ENCODE measurements around the gene ATP6AP2. TPM values are rescaled to one million over a fixed set of nuclear protein-coding genes. Genes with fewer than 3 reads are reported as not detected.

Gene ATP6AP2
- total and polyA plus RNA-seq, 9 of the 15 experiments (the other 6 are each of a cell fraction or from before 2014, with no cell fraction given) = 23.3 to 131 (median 41.9) TPM

DNA sequence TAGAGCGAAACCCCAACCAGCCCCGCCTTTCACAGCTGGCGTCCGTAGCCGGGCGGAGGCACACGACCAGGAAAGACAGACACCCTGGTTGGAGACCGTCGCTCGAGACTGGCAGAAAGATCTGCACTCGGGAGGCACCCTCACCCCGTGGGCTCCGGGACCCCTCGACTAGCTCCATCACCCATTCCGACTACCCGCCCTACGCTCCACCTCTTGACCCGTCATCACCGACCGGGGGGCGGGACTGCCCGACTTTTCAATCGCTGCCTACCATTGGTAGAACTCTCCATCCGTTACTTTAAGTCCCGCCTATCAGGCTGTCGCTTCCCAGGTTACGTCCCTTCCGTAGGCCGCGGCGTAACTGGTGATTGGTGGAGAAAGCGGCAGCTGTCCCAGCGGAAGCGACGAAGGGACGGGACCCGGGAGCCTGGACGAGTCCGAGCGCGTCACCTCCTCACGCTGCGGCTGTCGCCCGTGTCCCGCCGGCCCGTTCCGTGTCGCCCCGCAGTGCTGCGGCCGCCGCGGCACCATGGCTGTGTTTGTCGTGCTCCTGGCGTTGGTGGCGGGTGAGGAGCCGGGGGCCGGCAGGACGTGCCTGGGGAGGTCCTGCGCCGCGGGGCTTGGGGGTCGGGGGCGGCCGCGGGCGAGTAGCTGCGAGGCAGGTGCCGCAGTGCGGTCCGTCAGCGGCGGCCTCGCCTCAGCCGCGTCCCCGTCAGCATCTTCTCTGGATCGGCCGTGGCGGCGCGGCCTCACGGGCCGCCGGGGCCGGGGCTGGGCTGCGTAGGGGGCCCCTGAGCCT lies at the start of gene ATP6AP2 (continued):
- TF ChIP-seq, protein P1, sequence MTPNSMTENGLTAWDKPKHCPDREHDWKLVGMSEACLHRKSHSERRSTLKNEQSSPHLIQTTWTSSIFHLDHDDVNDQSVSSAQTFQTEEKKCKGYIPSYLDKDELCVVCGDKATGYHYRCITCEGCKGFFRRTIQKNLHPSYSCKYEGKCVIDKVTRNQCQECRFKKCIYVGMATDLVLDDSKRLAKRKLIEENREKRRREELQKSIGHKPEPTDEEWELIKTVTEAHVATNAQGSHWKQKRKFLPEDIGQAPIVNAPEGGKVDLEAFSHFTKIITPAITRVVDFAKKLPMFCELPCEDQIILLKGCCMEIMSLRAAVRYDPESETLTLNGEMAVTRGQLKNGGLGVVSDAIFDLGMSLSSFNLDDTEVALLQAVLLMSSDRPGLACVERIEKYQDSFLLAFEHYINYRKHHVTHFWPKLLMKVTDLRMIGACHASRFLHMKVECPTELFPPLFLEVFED (CRISPR knock-in tag; conservative IDR thresholded peaks at IDR 0.05) = no peak
- TF ChIP-seq, protein P2, sequence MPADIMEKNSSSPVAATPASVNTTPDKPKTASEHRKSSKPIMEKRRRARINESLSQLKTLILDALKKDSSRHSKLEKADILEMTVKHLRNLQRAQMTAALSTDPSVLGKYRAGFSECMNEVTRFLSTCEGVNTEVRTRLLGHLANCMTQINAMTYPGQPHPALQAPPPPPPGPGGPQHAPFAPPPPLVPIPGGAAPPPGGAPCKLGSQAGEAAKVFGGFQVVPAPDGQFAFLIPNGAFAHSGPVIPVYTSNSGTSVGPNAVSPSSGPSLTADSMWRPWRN (IDR thresholded peaks at IDR 0.05; ENCODE audit: low read depth) = no peak
- TF ChIP-seq MAFF (IDR thresholded peaks at IDR 0.05; ENCODE audit: low read length) (no peak), NFATC3 (IDR thresholded peaks at IDR 0.05) (no peak), SP1 (CRISPR knock-in tag; IDR thresholded peaks at IDR 0.05) (no peak; the same call in 1 of the 2 replicates), YY1 (IDR thresholded peaks at IDR 0.05; ENCODE audit: borderline replicate concordance in 1 of 3, control insufficient read depth in 1 of 3, extremely low read depth in 1 of 3, insufficient read depth in 3 of 3, insufficient read length in 1 of 3, insufficient replicate concordance in 2 of 3, low read depth in 1 of 3, low read length in 2 of 3) (peak in 1 of 3 experiments; percentile 11), KLF1 (tag; IDR thresholded peaks at IDR 0.05) (no peak), SREBF2 (CRISPR knock-in tag; IDR thresholded peaks at IDR 0.05) (no peak), GABPB2 (CRISPR knock-in tag; conservative IDR thresholded peaks at IDR 0.05) (no peak)
- TF ChIP-seq, protein P3, sequence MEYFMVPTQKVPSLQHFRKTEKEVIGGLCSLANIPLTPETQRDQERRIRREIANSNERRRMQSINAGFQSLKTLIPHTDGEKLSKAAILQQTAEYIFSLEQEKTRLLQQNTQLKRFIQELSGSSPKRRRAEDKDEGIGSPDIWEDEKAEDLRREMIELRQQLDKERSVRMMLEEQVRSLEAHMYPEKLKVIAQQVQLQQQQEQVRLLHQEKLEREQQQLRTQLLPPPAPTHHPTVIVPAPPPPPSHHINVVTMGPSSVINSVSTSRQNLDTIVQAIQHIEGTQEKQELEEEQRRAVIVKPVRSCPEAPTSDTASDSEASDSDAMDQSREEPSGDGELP (CRISPR knock-in tag; IDR thresholded peaks at IDR 0.05; ENCODE audit: borderline replicate concordance) = peak; percentile 94
- TF ChIP-seq, protein P4, sequence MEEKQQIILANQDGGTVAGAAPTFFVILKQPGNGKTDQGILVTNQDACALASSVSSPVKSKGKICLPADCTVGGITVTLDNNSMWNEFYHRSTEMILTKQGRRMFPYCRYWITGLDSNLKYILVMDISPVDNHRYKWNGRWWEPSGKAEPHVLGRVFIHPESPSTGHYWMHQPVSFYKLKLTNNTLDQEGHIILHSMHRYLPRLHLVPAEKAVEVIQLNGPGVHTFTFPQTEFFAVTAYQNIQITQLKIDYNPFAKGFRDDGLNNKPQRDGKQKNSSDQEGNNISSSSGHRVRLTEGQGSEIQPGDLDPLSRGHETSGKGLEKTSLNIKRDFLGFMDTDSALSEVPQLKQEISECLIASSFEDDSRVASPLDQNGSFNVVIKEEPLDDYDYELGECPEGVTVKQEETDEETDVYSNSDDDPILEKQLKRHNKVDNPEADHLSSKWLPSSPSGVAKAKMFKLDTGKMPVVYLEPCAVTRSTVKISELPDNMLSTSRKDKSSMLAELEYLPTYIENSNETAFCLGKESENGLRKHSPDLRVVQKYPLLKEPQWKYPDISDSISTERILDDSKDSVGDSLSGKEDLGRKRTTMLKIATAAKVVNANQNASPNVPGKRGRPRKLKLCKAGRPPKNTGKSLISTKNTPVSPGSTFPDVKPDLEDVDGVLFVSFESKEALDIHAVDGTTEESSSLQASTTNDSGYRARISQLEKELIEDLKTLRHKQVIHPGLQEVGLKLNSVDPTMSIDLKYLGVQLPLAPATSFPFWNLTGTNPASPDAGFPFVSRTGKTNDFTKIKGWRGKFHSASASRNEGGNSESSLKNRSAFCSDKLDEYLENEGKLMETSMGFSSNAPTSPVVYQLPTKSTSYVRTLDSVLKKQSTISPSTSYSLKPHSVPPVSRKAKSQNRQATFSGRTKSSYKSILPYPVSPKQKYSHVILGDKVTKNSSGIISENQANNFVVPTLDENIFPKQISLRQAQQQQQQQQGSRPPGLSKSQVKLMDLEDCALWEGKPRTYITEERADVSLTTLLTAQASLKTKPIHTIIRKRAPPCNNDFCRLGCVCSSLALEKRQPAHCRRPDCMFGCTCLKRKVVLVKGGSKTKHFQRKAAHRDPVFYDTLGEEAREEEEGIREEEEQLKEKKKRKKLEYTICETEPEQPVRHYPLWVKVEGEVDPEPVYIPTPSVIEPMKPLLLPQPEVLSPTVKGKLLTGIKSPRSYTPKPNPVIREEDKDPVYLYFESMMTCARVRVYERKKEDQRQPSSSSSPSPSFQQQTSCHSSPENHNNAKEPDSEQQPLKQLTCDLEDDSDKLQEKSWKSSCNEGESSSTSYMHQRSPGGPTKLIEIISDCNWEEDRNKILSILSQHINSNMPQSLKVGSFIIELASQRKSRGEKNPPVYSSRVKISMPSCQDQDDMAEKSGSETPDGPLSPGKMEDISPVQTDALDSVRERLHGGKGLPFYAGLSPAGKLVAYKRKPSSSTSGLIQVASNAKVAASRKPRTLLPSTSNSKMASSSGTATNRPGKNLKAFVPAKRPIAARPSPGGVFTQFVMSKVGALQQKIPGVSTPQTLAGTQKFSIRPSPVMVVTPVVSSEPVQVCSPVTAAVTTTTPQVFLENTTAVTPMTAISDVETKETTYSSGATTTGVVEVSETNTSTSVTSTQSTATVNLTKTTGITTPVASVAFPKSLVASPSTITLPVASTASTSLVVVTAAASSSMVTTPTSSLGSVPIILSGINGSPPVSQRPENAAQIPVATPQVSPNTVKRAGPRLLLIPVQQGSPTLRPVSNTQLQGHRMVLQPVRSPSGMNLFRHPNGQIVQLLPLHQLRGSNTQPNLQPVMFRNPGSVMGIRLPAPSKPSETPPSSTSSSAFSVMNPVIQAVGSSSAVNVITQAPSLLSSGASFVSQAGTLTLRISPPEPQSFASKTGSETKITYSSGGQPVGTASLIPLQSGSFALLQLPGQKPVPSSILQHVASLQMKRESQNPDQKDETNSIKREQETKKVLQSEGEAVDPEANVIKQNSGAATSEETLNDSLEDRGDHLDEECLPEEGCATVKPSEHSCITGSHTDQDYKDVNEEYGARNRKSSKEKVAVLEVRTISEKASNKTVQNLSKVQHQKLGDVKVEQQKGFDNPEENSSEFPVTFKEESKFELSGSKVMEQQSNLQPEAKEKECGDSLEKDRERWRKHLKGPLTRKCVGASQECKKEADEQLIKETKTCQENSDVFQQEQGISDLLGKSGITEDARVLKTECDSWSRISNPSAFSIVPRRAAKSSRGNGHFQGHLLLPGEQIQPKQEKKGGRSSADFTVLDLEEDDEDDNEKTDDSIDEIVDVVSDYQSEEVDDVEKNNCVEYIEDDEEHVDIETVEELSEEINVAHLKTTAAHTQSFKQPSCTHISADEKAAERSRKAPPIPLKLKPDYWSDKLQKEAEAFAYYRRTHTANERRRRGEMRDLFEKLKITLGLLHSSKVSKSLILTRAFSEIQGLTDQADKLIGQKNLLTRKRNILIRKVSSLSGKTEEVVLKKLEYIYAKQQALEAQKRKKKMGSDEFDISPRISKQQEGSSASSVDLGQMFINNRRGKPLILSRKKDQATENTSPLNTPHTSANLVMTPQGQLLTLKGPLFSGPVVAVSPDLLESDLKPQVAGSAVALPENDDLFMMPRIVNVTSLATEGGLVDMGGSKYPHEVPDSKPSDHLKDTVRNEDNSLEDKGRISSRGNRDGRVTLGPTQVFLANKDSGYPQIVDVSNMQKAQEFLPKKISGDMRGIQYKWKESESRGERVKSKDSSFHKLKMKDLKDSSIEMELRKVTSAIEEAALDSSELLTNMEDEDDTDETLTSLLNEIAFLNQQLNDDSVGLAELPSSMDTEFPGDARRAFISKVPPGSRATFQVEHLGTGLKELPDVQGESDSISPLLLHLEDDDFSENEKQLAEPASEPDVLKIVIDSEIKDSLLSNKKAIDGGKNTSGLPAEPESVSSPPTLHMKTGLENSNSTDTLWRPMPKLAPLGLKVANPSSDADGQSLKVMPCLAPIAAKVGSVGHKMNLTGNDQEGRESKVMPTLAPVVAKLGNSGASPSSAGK (IDR thresholded peaks at IDR 0.05) = no peak
